HL-60 (cell line): ENCODE data around the gene PCNA.

Experiments used
- DNase-seq, 2 experiments: peaks; one replicate each; pipeline ENCODE4 v3.0.0-alpha.2; 2010 to 2020; ENCODE audit warnings: low read depth in 1 of 2, low spot score in 1 of 2
- H3K27ac ChIP-seq: fragments of 250-450 bp; sonication (Bioruptor Pico); replicated peaks from 2 replicates; pipeline ENCODE4 v1.5.1; 2020; ENCODE audit warnings: mild to moderate bottlenecking, moderate library complexity
- H3K27me3 ChIP-seq: fragments of 250-450 bp; sonication (Bioruptor Pico); 2 replicates; pipeline ENCODE4 v1.5.1; 2021; ENCODE audit warnings: mild to moderate bottlenecking, moderate library complexity; ENCODE audit not compliant: insufficient read depth, poor library complexity, severe bottlenecking
- H3K4me3 ChIP-seq: replicated peaks from 2 replicates; pipeline ENCODE4 v1.5.1; 2011; ENCODE audit warnings: mild to moderate bottlenecking, control low read depth, low read length; ENCODE audit not compliant: insufficient read depth
- CTCF ChIP-seq: IDR thresholded peaks from one replicate; pipeline ENCODE4 v1.5.1; 2011; ENCODE audit warnings: low read length, control low read depth, inconsistent platforms; ENCODE audit not compliant: insufficient read depth
- GABPA ChIP-seq: IDR thresholded peaks from 2 replicates; pipeline ENCODE4 v1.6.1; 2012; ENCODE audit warnings: low read depth
- POLR2AphosphoS5 ChIP-seq: IDR thresholded peaks from 2 replicates; pipeline ENCODE4 v1.6.1; 2012; ENCODE audit warnings: low read depth
- REST ChIP-seq: IDR thresholded peaks from 2 replicates; pipeline ENCODE4 v1.6.1; 2012; ENCODE audit warnings: low read depth; ENCODE audit not compliant: insufficient replicate concordance
- SPI1 ChIP-seq: IDR thresholded peaks from 2 replicates; pipeline ENCODE4 v1.6.1; 2012; ENCODE audit warnings: low read depth, mild to moderate bottlenecking, borderline replicate concordance

Gene PCNA

GRCh38 chr20:5148581-5148980 lies 28.8 kb upstream of the PCNA start:
- Histone ChIP-seq H3K27ac (no peak overlapping the region), H3K4me3 (no peak overlapping the region), H3K27me3 (no peaks in the 10 kb centered on the region)
- DNase-seq: no peak
- no peak for TF ChIP-seq POLR2AphosphoS5
- no peak for TF ChIP-seq GABPA
- no peak for TF ChIP-seq SPI1
- TF ChIP-seq REST: no peak
- no peak for TF ChIP-seq CTCF

GRCh38 chr20:5146871-5147592 lies 27.3 kb upstream of the PCNA start:
- peak in 1 of 2 experiments; percentile 30 for DNase-seq
- no peak for TF ChIP-seq SPI1
- Histone ChIP-seq H3K4me3 (no peak overlapping the region), H3K27ac (no peak overlapping the region), H3K27me3 (no peaks in the 10 kb centered on the region)

GRCh38 chr20:5146099-5146668 lies 26.4 kb upstream of the PCNA start:
- no peak for DNase-seq
- no peaks in the 10 kb centered on the region for H3K27me3 ChIP-seq
- no peak overlapping the region for H3K27ac ChIP-seq
- no peak overlapping the region for H3K4me3 ChIP-seq
- TF ChIP-seq CTCF (no peak), GABPA (no peak)

- Histone ChIP-seq H3K4me3 (no peak overlapping the region), H3K27ac (no peak overlapping the region), H3K27me3 (no peaks in the 10 kb centered on the region)
- DNase-seq: no peak
- TF ChIP-seq GABPA (no peak), REST (no peak), SPI1 (no peak), POLR2AphosphoS5 (no peak)
Observed at GRCh38 chr20:5145365-5146098, 25.8 kb upstream of the PCNA start.
